ENCODE measurements around the gene SYNPR. TPM values are rescaled to one million over a fixed set of nuclear protein-coding genes. Genes with fewer than 3 reads are reported as not detected.

The SYNPR gene
- total RNA-seq, 1 experiment from 2014 or later = 0.17 TPM

GRCh38 chr3:63333815-63334214 is 55.7 kb downstream of the SYNPR start:
- no peaks in the 10 kb centered on the region; the same call in 1 of the 2 replicates for H3K27me3 Mint-ChIP-seq (ENCODE audit: low read depth)
- peak; percentile 54; the same call in 2 of the 3 replicates for TF ChIP-seq CTCF (conservative IDR thresholded peaks at IDR 0.05)
- no peak overlapping the region for H3T11ph ChIP-seq (ENCODE audit: low read length)
- DNase-seq = no peak
- no peak overlapping the region for H2BK5ac ChIP-seq (ENCODE audit: insufficient read length, low read length)
- H3K9ac ChIP-seq (ENCODE audit: extremely low read depth, insufficient read length, low read length) = no peak overlapping the region
- no peak overlapping the region for H3K4me3 Mint-ChIP-seq
- H3K4ac ChIP-seq (ENCODE audit: low read depth, low read length) = no peak overlapping the region
- no peaks in the 10 kb centered on the region for H3K23me2 ChIP-seq (ENCODE audit: insufficient read length, low read depth, low read length, poor library complexity, severe bottlenecking)
- H3K18ac ChIP-seq (ENCODE audit: insufficient read length, low read depth, low read length) = no peak overlapping the region
- H3K4me2 ChIP-seq (ENCODE audit: insufficient read depth, insufficient read length, low read length) = no peak overlapping the region
- no peak overlapping the region for H3K14ac ChIP-seq (ENCODE audit: insufficient read depth, low read length)
- peaks cover 6 to 7% of the 10 kb centered on the region in 2 experiments for H3K4me1 Mint-ChIP-seq
- H2BK20ac ChIP-seq (ENCODE audit: low read depth, low read length, poor library complexity, severe bottlenecking) = no peak overlapping the region
- no peak overlapping the region for H4K91ac ChIP-seq (ENCODE audit: insufficient read length, low read depth, low read length)
- no CpG with 5 or more reads among the region's 1 CpG for WGBS (ENCODE audit: extremely low coverage, insufficient read length, low lambda C conversion rate)
- no peak overlapping the region for H4K8ac ChIP-seq (replicated peaks; ENCODE audit: insufficient read length, low read depth, low read length)
- no peak overlapping the region for H3K27ac ChIP-seq (ENCODE audit: insufficient read length, low read depth, low read length)
- H2BK120ac ChIP-seq (ENCODE audit: low read depth, low read length, poor library complexity, severe bottlenecking) = no peak overlapping the region
- H3K56ac ChIP-seq (ENCODE audit: insufficient read length, low read depth, low read length) = no peak overlapping the region
- H2BK12ac ChIP-seq (ENCODE audit: insufficient read length, low read depth, low read length) = no peak overlapping the region
- no peaks in the 10 kb centered on the region for H3K9me3 Mint-ChIP-seq
- H3K79me1 ChIP-seq (ENCODE audit: insufficient read depth, low read depth, low read length, poor library complexity, severe bottlenecking) = no peaks in the 10 kb centered on the region
- H3K4me1 ChIP-seq (ENCODE audit: insufficient read depth, low read length) = no peaks in the 10 kb centered on the region; the same call in 1 of the 2 replicates
- no peaks in the 10 kb centered on the region for H3K9me3 ChIP-seq (ENCODE audit: control insufficient read depth, low read depth, low read length)
- H2BK15ac ChIP-seq (ENCODE audit: low read depth, low read length) = no peak overlapping the region
- H4K20me1 ChIP-seq (ENCODE audit: control insufficient read depth, insufficient read depth, insufficient read length) = no peaks in the 10 kb centered on the region
- no peaks in the 10 kb centered on the region for H3K36me3 Mint-ChIP-seq (ENCODE audit: insufficient read depth in 1 of 3, low read depth in 3 of 3)
- H2AFZ ChIP-seq (ENCODE audit: low read length) = no peak overlapping the region
- no peak overlapping the region for H3K23ac ChIP-seq (ENCODE audit: insufficient read length, low read depth, low read length)
- H2AK5ac ChIP-seq (ENCODE audit: insufficient read length, low read length) = no peak overlapping the region
- H3K27me3 ChIP-seq (ENCODE audit: insufficient read depth, low read length) = no peaks in the 10 kb centered on the region
- H4K5ac ChIP-seq (ENCODE audit: insufficient read length, low read depth, low read length) = no peak overlapping the region
- no peaks in the 10 kb centered on the region for H3K79me2 ChIP-seq (ENCODE audit: insufficient read depth, low read length)
- H3K27ac Mint-ChIP-seq = no peak overlapping the region

Data from H9 (cell line).